D721Med (cell line): ENCODE data around the gene HSD3B1.

Source experiments
- DNase-seq: peaks from one replicate; pipeline ENCODE4 v3.0.0; 2011; ENCODE audit warnings: low spot score; ENCODE audit not compliant: insufficient read length
- FAIRE-seq: peaks from 2 replicates; lab custom pipeline; 2011; peaks lifted over from hg19 to GRCh38; lab: Jason Lieb, UNC
- TF ChIP-seq, protein P1 (sequence below): IDR thresholded peaks from 2 replicates; pipeline ENCODE4 v1.5.1; 2012; ENCODE audit warnings: mild to moderate bottlenecking, control low read depth; ENCODE audit not compliant: insufficient read depth; ENCODE audit errors: missing control alignments

HSD3B1 gene

DNA sequence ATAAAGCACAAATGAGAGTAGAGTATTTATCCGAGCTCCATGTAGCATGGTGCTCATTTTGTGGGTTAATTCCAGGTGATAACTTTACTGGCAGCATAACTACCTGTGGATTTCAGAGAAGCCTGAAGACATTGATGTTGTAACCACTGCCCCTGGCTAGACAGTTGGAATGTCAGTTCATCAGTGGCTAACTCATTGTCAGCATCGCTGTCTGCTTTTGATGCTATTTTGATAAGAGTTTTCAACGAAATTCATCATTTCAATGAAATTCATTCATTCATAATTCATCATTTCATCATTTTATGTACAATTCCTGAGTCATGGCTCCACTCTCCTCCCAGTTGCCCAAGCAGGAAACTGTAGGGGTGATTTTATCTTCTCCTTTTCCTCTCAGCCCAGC lies 34.4 kb downstream of the HSD3B1 start:
- TF ChIP-seq, protein P1, sequence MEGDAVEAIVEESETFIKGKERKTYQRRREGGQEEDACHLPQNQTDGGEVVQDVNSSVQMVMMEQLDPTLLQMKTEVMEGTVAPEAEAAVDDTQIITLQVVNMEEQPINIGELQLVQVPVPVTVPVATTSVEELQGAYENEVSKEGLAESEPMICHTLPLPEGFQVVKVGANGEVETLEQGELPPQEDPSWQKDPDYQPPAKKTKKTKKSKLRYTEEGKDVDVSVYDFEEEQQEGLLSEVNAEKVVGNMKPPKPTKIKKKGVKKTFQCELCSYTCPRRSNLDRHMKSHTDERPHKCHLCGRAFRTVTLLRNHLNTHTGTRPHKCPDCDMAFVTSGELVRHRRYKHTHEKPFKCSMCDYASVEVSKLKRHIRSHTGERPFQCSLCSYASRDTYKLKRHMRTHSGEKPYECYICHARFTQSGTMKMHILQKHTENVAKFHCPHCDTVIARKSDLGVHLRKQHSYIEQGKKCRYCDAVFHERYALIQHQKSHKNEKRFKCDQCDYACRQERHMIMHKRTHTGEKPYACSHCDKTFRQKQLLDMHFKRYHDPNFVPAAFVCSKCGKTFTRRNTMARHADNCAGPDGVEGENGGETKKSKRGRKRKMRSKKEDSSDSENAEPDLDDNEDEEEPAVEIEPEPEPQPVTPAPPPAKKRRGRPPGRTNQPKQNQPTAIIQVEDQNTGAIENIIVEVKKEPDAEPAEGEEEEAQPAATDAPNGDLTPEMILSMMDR = no peak
- FAIRE-seq = no peak
- DNase-seq = no peak

DNA sequence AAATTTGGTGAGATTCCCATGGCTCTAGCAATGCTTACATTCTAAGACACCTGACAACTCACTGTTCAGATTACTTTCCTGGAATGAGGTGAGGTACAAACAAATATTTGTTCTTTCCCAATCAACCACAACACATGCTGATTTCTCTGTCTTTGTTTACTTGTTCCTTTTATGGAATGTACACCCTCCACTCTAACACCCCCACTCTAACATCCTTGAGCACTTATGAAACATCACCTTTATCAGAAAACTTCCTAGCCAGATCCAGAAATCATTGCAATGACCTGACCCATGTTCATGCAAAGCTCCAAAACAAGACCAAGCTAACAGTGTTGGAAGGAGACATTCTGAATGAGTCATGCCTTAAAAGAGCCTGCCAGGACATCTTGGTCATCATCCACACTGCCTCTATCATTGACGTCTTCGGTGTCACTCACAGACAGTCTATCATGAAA lies 35.5 kb downstream of the HSD3B1 start:
- no peak for DNase-seq
- TF ChIP-seq, protein P1 = no peak
- FAIRE-seq = no peak

DNA sequence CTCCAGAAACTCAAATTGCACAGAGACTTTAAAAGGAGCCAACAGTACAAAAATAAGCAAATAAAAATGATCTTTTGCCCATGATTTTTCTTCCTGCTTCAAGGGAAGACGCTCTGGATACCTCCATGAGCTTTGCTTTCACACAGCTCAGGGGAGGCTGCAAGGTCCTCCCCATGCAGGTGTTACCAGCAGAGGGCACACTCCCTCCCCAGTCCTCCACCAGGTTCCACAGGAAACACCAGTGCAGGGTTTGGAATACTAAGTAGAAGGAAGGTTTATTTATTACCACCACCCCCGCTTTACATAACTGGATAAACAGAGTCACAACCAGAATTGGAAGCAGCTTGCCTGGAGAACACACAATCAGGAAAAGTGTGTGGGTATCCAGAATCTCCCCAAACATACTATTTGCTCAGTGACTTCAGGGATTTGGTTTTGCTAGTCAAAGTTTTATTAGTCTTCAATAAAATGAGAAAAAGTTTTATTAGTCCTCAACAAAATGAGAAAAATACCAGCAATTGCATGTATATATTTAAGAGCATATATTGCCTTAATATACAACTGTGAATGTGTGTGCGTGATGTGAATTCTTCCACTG lies 37.3 kb downstream of the HSD3B1 start:
- TF ChIP-seq, protein P1 = peak; percentile 17
- no peak for FAIRE-seq
- DNase-seq = no peak

DNA sequence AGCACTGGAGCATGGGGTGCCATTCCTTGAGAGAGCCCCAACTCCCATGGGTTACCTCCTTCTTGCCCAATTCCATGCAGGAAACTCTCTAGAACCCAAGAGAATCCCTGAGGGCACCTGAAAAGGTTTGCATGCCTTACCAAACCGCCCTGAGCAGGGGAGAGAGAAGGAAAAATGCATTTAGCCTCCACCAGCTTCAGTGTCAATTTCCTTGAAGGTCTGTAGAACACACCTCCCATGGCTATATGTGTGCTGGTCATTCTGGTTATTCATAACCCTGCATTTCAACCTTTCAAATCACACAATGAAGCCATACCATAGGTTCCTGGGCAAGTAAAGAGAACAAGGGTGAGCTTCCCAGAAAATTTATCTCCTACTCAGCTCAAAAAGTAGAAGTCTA lies 39.6 kb downstream of the HSD3B1 start:
- DNase-seq = no peak

DNA sequence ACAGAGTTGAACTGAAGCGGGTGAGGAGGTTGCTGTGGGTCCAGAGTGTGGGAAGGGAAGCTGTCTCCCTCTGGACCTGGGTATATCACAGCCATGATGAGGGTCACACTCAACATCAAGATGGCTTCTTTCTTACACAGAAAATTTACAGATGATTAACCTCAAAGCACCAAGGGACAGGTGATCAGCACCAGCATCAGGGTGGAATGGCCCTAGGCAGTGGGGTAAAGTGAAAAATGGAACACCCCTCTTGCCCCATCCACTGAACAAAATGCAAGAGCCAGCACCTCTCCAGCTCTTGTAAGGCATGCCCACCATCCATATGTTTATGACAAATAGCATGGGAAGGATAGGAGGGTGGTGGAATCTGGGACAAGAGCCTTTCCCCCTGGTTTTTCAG lies 40.3 kb downstream of the HSD3B1 start:
- DNase-seq (no peak), FAIRE-seq (no peak)
- TF ChIP-seq, protein P1 = no peak

More for the DNA sequence above, 39.6 kb downstream of the HSD3B1 start:
- TF ChIP-seq, protein P1 = no peak
- no peak for FAIRE-seq

DNA sequence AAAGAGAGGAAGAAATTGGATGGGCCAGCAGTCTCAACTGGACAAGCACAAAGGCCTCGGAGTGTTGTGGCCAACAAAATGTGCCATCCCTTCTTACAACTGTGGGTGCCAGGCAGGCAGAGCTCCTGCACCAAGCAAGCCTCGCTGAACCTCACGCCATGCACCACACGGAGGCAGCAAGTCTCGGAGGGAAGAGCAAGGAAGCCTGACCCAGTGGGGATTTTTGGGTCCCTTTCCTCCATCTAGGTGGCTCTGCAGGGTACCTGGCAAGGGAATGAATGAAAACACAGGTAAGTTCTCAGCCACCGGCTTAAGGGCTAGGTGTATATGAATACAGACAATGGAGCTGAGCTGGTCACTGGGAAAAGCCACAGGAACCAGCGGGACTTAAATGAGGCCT lies 40.8 kb downstream of the HSD3B1 start:
- FAIRE-seq = no peak
- no peak for DNase-seq
- TF ChIP-seq, protein P1 = no peak

DNA sequence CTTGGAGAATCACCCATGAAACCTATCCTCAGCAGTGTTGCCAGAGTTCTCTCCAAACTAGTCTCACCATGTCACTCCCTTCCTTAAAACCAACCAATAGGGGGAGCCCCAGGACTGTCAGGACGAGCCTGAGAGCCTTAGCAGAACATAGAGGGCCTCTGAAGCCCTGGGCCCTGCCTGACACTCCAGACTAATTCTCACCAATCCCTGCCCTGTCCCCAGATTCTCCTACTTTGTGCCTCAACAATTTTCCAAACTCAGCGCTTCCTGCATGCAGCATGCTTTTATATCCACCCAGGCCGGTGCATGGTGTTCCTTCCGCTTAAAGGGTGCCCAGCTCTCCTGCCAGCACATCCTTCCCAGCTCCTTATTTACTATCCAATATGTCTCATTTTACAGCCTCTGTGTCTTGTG lies 42.7 kb downstream of the HSD3B1 start:
- TF ChIP-seq, protein P1 = peak; percentile 55
- DNase-seq (no peak), FAIRE-seq (no peak)
